ENCODE measurements around the gene PELI1.

PELI1 gene

GRCh38 chr2:64133828-64134227 is 10.4 kb downstream of the PELI1 start:
- no peaks in the 10 kb centered on the region for H3K27me3 ChIP-seq (replicated peaks; ENCODE audit: control insufficient read depth, insufficient read depth, low read length)
- no peak for TF ChIP-seq CTCF (IDR thresholded peaks at IDR 0.05; ENCODE audit: insufficient read depth, low read length, poor library complexity, severe bottlenecking)
- no peak for DNase-seq (ENCODE audit: extremely low read depth, insufficient read length)
- no peak overlapping the region for H3K4me3 ChIP-seq (replicated peaks; ENCODE audit: low read depth, low read length)
- H3K36me3 ChIP-seq (ENCODE audit: control insufficient read depth, insufficient read depth, low read length), result no peaks in the 10 kb centered on the region

- no peaks in the 10 kb centered on the region for H3K36me3 ChIP-seq (ENCODE audit: control insufficient read depth, insufficient read depth, low read length)
- no peak overlapping the region for H3K4me3 ChIP-seq (replicated peaks; ENCODE audit: low read depth, low read length)
- DNase-seq (ENCODE audit: extremely low read depth, insufficient read length), result no peak
- no peak for TF ChIP-seq CTCF (IDR thresholded peaks at IDR 0.05; ENCODE audit: insufficient read depth, low read length, poor library complexity, severe bottlenecking)
- H3K27me3 ChIP-seq (replicated peaks; ENCODE audit: control insufficient read depth, insufficient read depth, low read length), result no peaks in the 10 kb centered on the region
These were observed 10.9 kb downstream of the PELI1 start for GRCh38 chr2:64133354-64133753.

- Histone ChIP-seq H3K27me3 (replicated peaks; ENCODE audit: control insufficient read depth, insufficient read depth, low read length) (no peaks in the 10 kb centered on the region), H3K36me3 (ENCODE audit: control insufficient read depth, insufficient read depth, low read length) (no peaks in the 10 kb centered on the region), H3K4me3 (replicated peaks; ENCODE audit: low read depth, low read length) (no peak overlapping the region)
- no peak for DNase-seq (ENCODE audit: extremely low read depth, insufficient read length)
- TF ChIP-seq CTCF (IDR thresholded peaks at IDR 0.05; ENCODE audit: insufficient read depth, low read length, poor library complexity, severe bottlenecking), result no peak
These were observed 13.9 kb downstream of the PELI1 start for GRCh38 chr2:64130333-64130732.

- DNase-seq (ENCODE audit: extremely low read depth, insufficient read length), result peak; percentile 34
- no peak overlapping the region for H3K4me3 ChIP-seq (replicated peaks; ENCODE audit: low read depth, low read length)
- H3K27me3 ChIP-seq (replicated peaks; ENCODE audit: control insufficient read depth, insufficient read depth, low read length), result no peaks in the 10 kb centered on the region
- H3K36me3 ChIP-seq (ENCODE audit: control insufficient read depth, insufficient read depth, low read length), result no peaks in the 10 kb centered on the region
- no peak for TF ChIP-seq CTCF (IDR thresholded peaks at IDR 0.05; ENCODE audit: insufficient read depth, low read length, poor library complexity, severe bottlenecking)
These were observed 15.3 kb downstream of the PELI1 start for GRCh38 chr2:64128943-64129391.

GRCh38 chr2:64128406-64128805 is 15.8 kb downstream of the PELI1 start:
- DNase-seq (ENCODE audit: extremely low read depth, insufficient read length), result no peak
- no peak for TF ChIP-seq CTCF (IDR thresholded peaks at IDR 0.05; ENCODE audit: insufficient read depth, low read length, poor library complexity, severe bottlenecking)
- no peaks in the 10 kb centered on the region for H3K27me3 ChIP-seq (replicated peaks; ENCODE audit: control insufficient read depth, insufficient read depth, low read length)
- no peaks in the 10 kb centered on the region for H3K36me3 ChIP-seq (ENCODE audit: control insufficient read depth, insufficient read depth, low read length)
- H3K4me3 ChIP-seq (replicated peaks; ENCODE audit: low read depth, low read length), result no peak overlapping the region

- no peak overlapping the region for H3K4me3 ChIP-seq (replicated peaks; ENCODE audit: low read depth, low read length)
- no peaks in the 10 kb centered on the region for H3K36me3 ChIP-seq (ENCODE audit: control insufficient read depth, insufficient read depth, low read length)
- DNase-seq (ENCODE audit: extremely low read depth, insufficient read length), result no peak
- no peaks in the 10 kb centered on the region for H3K27me3 ChIP-seq (replicated peaks; ENCODE audit: control insufficient read depth, insufficient read depth, low read length)
- TF ChIP-seq CTCF (IDR thresholded peaks at IDR 0.05; ENCODE audit: insufficient read depth, low read length, poor library complexity, severe bottlenecking), result no peak
These were observed 17.1 kb downstream of the PELI1 start for GRCh38 chr2:64127119-64127518.
